Endothelial cell of umbilical vein (primary cell): Measurements from ENCODE around the gene AMMECR1. TPM values are rescaled to one million over a fixed set of nuclear protein-coding genes. Genes with fewer than 3 reads are reported as not detected.

Experiments used
- Bru-seq: library from RNA; stranded (reverse); fragments of 400-500 nt; gene quantifications from one replicate; lab custom pipeline; 2021; lab: Mats Ljungman, UMichigan
- BruChase-seq, 2 experiments: library from RNA; stranded (reverse); fragments of 400-500 nt; gene quantifications; one replicate each; lab custom pipeline; 2021; lab: Mats Ljungman, UMichigan
- BruUV-seq: library from RNA; stranded (reverse); fragments of 400-500 nt; replicated peaks from 2 replicates; lab custom pipeline; 2021; lab: Mats Ljungman, UMichigan
- CTCF ChIA-PET: fragments of 300-600, 350-600 bp; sonication (Branson Sonifier 250); formaldehyde crosslinking; loops from one replicate; lab custom pipeline; 2021; ENCODE audit warnings: antibody characterized with exemption, inconsistent platforms; lab: Charles Lee
- POLR2A ChIA-PET: fragments of 300-600, 350-600 bp; sonication (Branson Sonifier 250); formaldehyde crosslinking; loops from one replicate; lab custom pipeline; 2021; ENCODE audit warnings: antibody characterized with exemption, inconsistent platforms; lab: Charles Lee
- DNase-seq: peaks from one replicate; pipeline ENCODE4 v3.0.0-alpha.2; 2011; ENCODE audit warnings: low read depth, low spot score
- FAIRE-seq: peaks from 2 replicates; lab custom pipeline; 2011; peaks lifted over from hg19 to GRCh38; lab: Jason Lieb, UNC
- H2AFZ ChIP-seq: 2 replicates; pipeline ENCODE4 v1.6.0; 2012; ENCODE audit warnings: low read depth, low read length, control low read depth, inconsistent platforms
- H3K27ac ChIP-seq: 2 replicates; pipeline ENCODE4 v1.5.1; 2011; ENCODE audit warnings: low read depth, mild to moderate bottlenecking, control low read depth, low read length, moderate library complexity; ENCODE audit not compliant: insufficient read depth
- H3K27me3 ChIP-seq, 2 experiments: 2 replicates each; pipeline versions ENCODE4 v1.6.0 to v1.6.1; 2011; ENCODE audit warnings: low read length in 2 of 2, mixed read lengths in 1 of 2; ENCODE audit not compliant: control insufficient read depth in 2 of 2, insufficient read depth in 2 of 2
- H3K36me3 ChIP-seq, 2 experiments: 2 replicates in 1 of 2; 3 replicates in 1 of 2; pipeline ENCODE4 v1.5.1; 2011; ENCODE audit warnings: low read length in 2 of 2, mild to moderate bottlenecking in 1 of 2, moderate library complexity in 1 of 2; ENCODE audit not compliant: control insufficient read depth in 2 of 2, insufficient read depth in 2 of 2; ENCODE audit errors: extremely low read depth in 1 of 2
- H3K4me1 ChIP-seq: 3 replicates; pipeline ENCODE4 v1.5.1; 2011; ENCODE audit warnings: mild to moderate bottlenecking, low read length; ENCODE audit not compliant: control insufficient read depth, insufficient read depth; ENCODE audit errors: extremely low read depth
- H3K4me2 ChIP-seq: 2 replicates; pipeline ENCODE4 v1.6.1; 2011; ENCODE audit warnings: low read length, control low read depth, mixed read lengths; ENCODE audit not compliant: insufficient read depth
- H3K4me3 ChIP-seq, 3 experiments: fragments of 200-600 bp in 1 of 3; sonication (generic), shearing (Covaris generic) in 1 of 3; replicated peaks in 1 of 3; 2 replicates each; pipeline ENCODE4 v1.5.1; 2011 to 2016; ENCODE audit warnings: control low read depth in 3 of 3, low read length in 3 of 3, mild to moderate bottlenecking in 2 of 3, inconsistent platforms in 1 of 3, low read depth in 1 of 3, moderate library complexity in 1 of 3; ENCODE audit not compliant: insufficient read depth in 1 of 3
- H3K79me2 ChIP-seq: 2 replicates; pipeline ENCODE4 v1.6.0; 2012; ENCODE audit warnings: low read length, inconsistent platforms; ENCODE audit not compliant: control insufficient read depth, insufficient read depth
- H3K9ac ChIP-seq: replicated peaks from 2 replicates; pipeline ENCODE3; 2011; ENCODE audit warnings: low read length, control low read depth; ENCODE audit not compliant: insufficient read depth; ENCODE audit errors: extremely low read depth
- H3K9me1 ChIP-seq: replicated peaks from 3 replicates; pipeline ENCODE4 v1.6.0; 2011; ENCODE audit warnings: mild to moderate bottlenecking, low read length; ENCODE audit not compliant: control insufficient read depth, insufficient read depth; ENCODE audit errors: extremely low read depth
- H3K9me3 ChIP-seq: replicated peaks from 2 replicates; pipeline ENCODE4 v1.5.1; 2012; ENCODE audit warnings: low read length, inconsistent platforms; ENCODE audit not compliant: control insufficient read depth, insufficient read depth
- H4K20me1 ChIP-seq: replicated peaks from 2 replicates; pipeline ENCODE3; 2011; ENCODE audit warnings: mild to moderate bottlenecking, low read length; ENCODE audit not compliant: control insufficient read depth, insufficient read depth; ENCODE audit errors: extremely low read depth
- POLR2A ChIP-seq: IDR thresholded peaks from 2 replicates; pipeline ENCODE4 v1.6.1; 2012; ENCODE audit warnings: low read depth, mild to moderate bottlenecking, control low read depth, low read length
- POLR2AphosphoS5 ChIP-seq: IDR thresholded peaks from 2 replicates; pipeline ENCODE4 v1.6.1; 2012; ENCODE audit warnings: low read depth, mild to moderate bottlenecking, control low read depth, low read length, moderate library complexity; ENCODE audit not compliant: insufficient read depth
- dilution Hi-C: fragments of 300-500 bp; cut with MboI; formaldehyde crosslinking; loops from one replicate; pipeline ENCODE4 v1.15.0; 2019; ENCODE audit warnings: low sequenced_read_pairs; ENCODE audit not compliant: extremely low pct_ligation_motif_present
- intact Hi-C: fragments of 100-400 bp; cut with micrococcal nuclease; formaldehyde crosslinking; loops from one replicate; pipeline ENCODE4 v1.10.0; 2022
- long read RNA-seq: library from polyadenylated mRNA; stranded (forward); transcript quantifications from one replicate; pipeline ENCODE4 v2.0.0, GENCODE V29; 2021
- polyA minus RNA-seq, 3 experiments: library from RNA; depleted of rRNA, polyadenylated mRNA; stranded (reverse); fragments of >200 nt; gene quantifications; 1 replicate in 1 of 3; 2 replicates in 2 of 3; pipeline ENCODE4 v1.2.3, GENCODE V29; 2011
- polyA plus RNA-seq, 4 experiments: library from polyadenylated mRNA; depleted of rRNA in 3 of 4; stranded (reverse) in 3 of 4; unstranded in 1 of 4; fragments of >200 nt; gene quantifications; 2 replicates each; pipeline versions ENCODE4 v1.2.1 to v1.2.3, GENCODE V29; 2011 to 2012; ENCODE audit warnings: missing spikeins in 1 of 4
- total RNA-seq: library from RNA; stranded (reverse); gene quantifications from 2 replicates; pipeline ENCODE4 v1.2.3, GENCODE V29; 2021
- TF ChIP-seq, protein P1 (sequence below), 2 donors: IDR thresholded peaks; 1 replicate in 1 of 2; 2 replicates in 1 of 2; pipeline ENCODE4 v1.5.1; 2011; ENCODE audit warnings: low read length in 2 of 2, mild to moderate bottlenecking in 2 of 2, moderate library complexity in 2 of 2, control low read depth in 1 of 2, inconsistent platforms in 1 of 2, low read depth in 1 of 2; ENCODE audit not compliant: insufficient read depth in 1 of 2; ENCODE audit errors: extremely low read depth in 1 of 2

Gene AMMECR1
- total RNA-seq (6.8 and 6.9 TPM in 2 replicates), polyA plus RNA-seq (3.0 and 3.6 TPM in 2 replicates), polyA minus RNA-seq (6.5 and 7.2 TPM in 2 replicates), Bru-seq, nascent RNA (percentile 54 among the genes with signal in this experiment), BruChase-seq, experiment 1, labeled RNA remaining after a 6-hour chase (percentile 42 among the genes with signal in this experiment), BruChase-seq, experiment 2, labeled RNA remaining after a 2-hour chase (percentile 49 among the genes with signal in this experiment)
- polyA plus RNA-seq (2011; cell fraction: cytosol; rRNA removed) = 2.6 and 2.9 TPM in 2 replicates
- 5.6 and 6.5 TPM in 2 replicates for polyA plus RNA-seq (2011; cell fraction: nucleus; rRNA removed)
- 4.5 and 6.1 TPM in 2 replicates for polyA plus RNA-seq (2012)
- polyA minus RNA-seq (2011; cell fraction: cytosol; rRNA and poly(A)+ RNA removed) = 8.3 TPM
- polyA minus RNA-seq (2011; cell fraction: nucleus; rRNA and poly(A)+ RNA removed) = 7.5 and 13.9 TPM in 2 replicates
- long read RNA-seq, full-length matches to known transcripts = 11 of 13 reads
- long read RNA-seq, partial matches to known transcripts = 0 of 13 reads
- long read RNA-seq, other reads (novel, unspliced or antisense) = 2 of 13 reads

DNA sequence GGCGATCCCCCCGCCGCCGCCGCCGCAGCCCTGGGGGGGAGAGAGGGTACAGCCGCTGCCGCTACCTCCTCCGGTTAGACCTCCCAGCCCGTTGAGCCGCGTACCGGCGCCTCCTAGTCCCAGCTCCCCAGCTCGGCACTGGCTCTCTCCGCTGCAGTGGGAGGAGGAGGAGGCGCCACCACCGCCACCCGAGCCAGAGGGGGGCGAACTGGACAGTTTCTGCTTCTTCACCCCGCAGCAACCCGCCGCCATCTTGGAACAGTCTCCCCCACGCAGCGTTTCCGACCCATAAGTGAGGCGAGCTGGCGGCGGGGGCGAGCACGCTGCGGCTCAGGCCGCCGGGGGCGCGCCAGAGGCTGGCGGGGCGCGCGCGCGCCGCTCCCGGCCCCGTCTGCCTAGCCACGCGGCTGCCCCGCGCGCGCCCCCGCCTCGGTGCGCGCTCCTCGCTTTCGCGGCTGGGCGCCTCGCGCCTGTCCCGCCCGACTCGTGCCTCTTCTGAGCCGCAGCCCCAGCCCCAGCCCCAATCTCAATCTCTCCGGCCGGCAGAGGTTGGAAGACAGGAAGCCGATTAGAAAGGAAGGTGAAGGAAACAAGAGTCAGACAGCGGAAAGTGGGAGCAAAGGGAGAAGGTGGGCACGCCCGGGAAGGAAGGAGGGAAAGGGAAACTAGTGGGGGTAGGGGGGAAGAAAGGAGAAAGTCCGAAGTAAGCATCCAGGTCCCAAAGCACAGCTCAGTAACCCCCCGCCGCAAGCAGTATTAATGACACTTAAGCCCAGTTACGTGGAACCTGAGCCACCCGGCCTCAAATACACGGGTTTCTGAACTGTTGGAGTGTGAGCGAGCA is at the start of gene AMMECR1:
TSS of gene AMMECR1 (minus strand) at position 266 of the 844 bp plus-strand sequence. CDS start at position 252, 14 bp downstream.
- TF ChIP-seq, protein P1, sequence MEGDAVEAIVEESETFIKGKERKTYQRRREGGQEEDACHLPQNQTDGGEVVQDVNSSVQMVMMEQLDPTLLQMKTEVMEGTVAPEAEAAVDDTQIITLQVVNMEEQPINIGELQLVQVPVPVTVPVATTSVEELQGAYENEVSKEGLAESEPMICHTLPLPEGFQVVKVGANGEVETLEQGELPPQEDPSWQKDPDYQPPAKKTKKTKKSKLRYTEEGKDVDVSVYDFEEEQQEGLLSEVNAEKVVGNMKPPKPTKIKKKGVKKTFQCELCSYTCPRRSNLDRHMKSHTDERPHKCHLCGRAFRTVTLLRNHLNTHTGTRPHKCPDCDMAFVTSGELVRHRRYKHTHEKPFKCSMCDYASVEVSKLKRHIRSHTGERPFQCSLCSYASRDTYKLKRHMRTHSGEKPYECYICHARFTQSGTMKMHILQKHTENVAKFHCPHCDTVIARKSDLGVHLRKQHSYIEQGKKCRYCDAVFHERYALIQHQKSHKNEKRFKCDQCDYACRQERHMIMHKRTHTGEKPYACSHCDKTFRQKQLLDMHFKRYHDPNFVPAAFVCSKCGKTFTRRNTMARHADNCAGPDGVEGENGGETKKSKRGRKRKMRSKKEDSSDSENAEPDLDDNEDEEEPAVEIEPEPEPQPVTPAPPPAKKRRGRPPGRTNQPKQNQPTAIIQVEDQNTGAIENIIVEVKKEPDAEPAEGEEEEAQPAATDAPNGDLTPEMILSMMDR (IDR thresholded peaks at IDR 0.05; ENCODE audit: extremely low read depth in 1 of 2, insufficient read depth in 1 of 2, low read depth in 1 of 2, low read length in 2 of 2) = no peak
- TF ChIP-seq POLR2A (no peak), POLR2AphosphoS5 (peak; percentile 12)
- Histone ChIP-seq H3K4me1 (peaks cover 9% of the 10 kb centered on the region), H3K27me3 (no peaks in the 10 kb centered on the region), H3K4me2 (peak within 1 kb of the TSS; percentile 90), H3K4me3 (peak within 1 kb of the TSS; percentile 89), H2AFZ (peak within 1 kb of the TSS; percentile 95), H3K79me2 (peaks cover 26% of the 10 kb centered on the region), H3K9me3 (no peaks in the 10 kb centered on the region), H3K9me1 (no peaks in the 10 kb centered on the region), H3K9ac (peak within 1 kb of the TSS; percentile 86), H3K36me3 (no peaks in the 10 kb centered on the region), H4K20me1 (no peaks in the 10 kb centered on the region), H3K27ac (peak within 1 kb of the TSS; percentile 53)
- DNase-seq (peak; percentile 71), FAIRE-seq (no peak)
- dilution Hi-C loops = no loop called here
- intact Hi-C loops = loop anchor here (2.0 to 5.0 kb wide), 5 partner anchors 91 to 585 kb away; partner anchors contain the start of gene ACSL4
- BruUV-seq = no TSS peak
- POLR2A ChIA-PET = no interaction called here
- CTCF ChIA-PET = interaction anchor here (0.6 to 2.6 kb wide), 10 partner anchors 40 to 172 kb away, joined by 3 to 10 read pairs (median 3); no protein-coding TSS in a partner anchor
